Keratinocyte (primary cell): Measurements from ENCODE around the gene TBRG4.

ENCODE experiments used
- EZH2 ChIP-seq: IDR thresholded peaks from one replicate; pipeline ENCODE4 v1.6.1; 2012; ENCODE audit warnings: inconsistent platforms, mild to moderate bottlenecking, low read length, moderate library complexity
- TF ChIP-seq, protein P1 (sequence below), 3 experiments: IDR thresholded peaks in 1 of 3; conservative IDR thresholded peaks in 1 of 3; optimal IDR thresholded peaks in 1 of 3; 2 replicates in 2 of 3; 3 replicates in 1 of 3; pipeline versions ENCODE3 to v1.5.1; 2011; ENCODE audit warnings: low read length in 3 of 3, mild to moderate bottlenecking in 3 of 3, moderate library complexity in 2 of 3, control low read depth in 1 of 3, inconsistent platforms in 1 of 3; ENCODE audit not compliant: insufficient read depth in 2 of 3; ENCODE audit errors: extremely low read depth in 1 of 3

DNA sequence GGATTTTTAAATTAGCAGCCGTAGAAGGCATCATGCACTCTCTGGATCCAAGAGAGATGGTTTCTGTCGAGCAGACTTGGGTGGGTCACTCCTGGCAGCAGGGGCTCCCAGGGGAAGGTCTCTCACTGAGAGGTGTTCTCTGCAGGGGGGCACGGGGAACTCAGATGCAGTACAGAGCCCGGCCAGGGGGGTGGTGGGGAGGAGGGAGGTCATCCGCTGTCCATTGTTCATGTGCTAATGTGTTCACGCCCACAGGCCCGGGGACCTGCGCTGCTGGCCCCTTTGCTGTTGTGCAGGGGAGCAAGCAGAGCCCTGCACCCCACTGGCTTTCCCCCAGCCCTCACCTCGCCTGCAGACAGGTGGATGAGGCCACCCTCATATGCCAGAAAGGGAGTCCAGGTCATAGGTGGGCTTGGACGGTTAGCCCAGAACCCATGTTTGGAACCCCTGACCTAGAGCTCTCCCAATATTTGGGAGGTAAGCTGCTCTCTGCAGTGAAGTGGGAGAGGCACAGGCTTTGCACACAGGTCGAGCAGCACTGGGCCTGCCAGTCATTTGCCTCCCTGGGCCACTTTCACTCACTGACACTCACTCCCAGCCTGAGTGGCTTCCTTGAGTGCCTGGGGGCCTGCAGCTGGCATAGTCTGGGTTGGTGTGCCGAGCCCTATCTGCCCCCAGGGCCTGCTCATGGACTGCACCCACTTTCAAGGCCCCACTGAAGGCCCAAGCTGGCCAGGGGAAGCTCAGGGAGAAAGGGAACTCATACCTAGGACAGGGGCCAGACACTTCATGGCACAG is 12.6 kb upstream of the TBRG4 start:
- TF ChIP-seq, protein P1, sequence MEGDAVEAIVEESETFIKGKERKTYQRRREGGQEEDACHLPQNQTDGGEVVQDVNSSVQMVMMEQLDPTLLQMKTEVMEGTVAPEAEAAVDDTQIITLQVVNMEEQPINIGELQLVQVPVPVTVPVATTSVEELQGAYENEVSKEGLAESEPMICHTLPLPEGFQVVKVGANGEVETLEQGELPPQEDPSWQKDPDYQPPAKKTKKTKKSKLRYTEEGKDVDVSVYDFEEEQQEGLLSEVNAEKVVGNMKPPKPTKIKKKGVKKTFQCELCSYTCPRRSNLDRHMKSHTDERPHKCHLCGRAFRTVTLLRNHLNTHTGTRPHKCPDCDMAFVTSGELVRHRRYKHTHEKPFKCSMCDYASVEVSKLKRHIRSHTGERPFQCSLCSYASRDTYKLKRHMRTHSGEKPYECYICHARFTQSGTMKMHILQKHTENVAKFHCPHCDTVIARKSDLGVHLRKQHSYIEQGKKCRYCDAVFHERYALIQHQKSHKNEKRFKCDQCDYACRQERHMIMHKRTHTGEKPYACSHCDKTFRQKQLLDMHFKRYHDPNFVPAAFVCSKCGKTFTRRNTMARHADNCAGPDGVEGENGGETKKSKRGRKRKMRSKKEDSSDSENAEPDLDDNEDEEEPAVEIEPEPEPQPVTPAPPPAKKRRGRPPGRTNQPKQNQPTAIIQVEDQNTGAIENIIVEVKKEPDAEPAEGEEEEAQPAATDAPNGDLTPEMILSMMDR (optimal IDR thresholded peaks at IDR 0.05 in 1 of 3, IDR thresholded peaks at IDR 0.05 in 1 of 3, conservative IDR thresholded peaks at IDR 0.05 in 1 of 3; ENCODE audit: extremely low read depth in 1 of 3, insufficient read depth in 2 of 3, low read length in 3 of 3), result no peak
- TF ChIP-seq EZH2, result no peak
